Measurements from ENCODE around the gene FKRP.
A peak's percentile ranks its signal among the peaks of the same experiment; 100 is the strongest.
"Not testable (repeated sequence)": the region's sequence is repeated elsewhere in the genome, so short reads cannot be mapped to it uniquely, and the experiment has no call there.

FKRP gene

DNA sequence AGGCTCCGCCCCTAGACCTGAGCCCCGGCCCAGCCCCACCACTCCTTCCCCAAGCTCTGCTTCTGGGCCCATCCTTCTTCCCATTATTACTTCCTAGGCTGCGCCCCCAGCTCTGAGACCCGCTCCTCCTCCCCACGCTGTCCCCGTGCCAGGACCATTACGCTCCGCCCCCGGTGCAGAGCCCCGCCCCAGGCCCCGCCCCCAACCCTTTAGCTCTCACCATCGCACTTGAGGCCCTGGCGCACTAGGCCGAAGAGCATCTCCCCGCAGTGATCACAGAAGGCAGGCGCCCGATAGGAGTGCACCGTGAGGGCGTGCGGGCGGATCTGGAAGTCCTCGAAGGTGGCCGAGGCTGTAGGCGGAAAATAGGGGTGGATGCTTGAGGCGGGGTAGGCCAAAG lies 35.2 kb upstream of the FKRP start:
- Histone ChIP-seq H3K79me2 (ENCODE audit: low read length) (peaks cover 63% of the 10 kb centered on the region), H3K36me3 (replicated peaks; ENCODE audit: insufficient read depth, low read length) (0 out of 2 replicates have a peak, but pooled peaks cover 3% of the 10 kb centered on the region), H3K9me3 (replicated peaks; ENCODE audit: insufficient read depth, low read length) (no peaks in the 10 kb centered on the region), H3K4me2 (ENCODE audit: low read depth, low read length) (no peak overlapping the region), H4K20me1 (ENCODE audit: insufficient read depth, low read length) (no peaks in the 10 kb centered on the region), H3K9me2 (replicated peaks; ENCODE audit: insufficient read depth, low read length) (no peaks in the 10 kb centered on the region), H3K27me3 (replicated peaks; ENCODE audit: insufficient read depth, low read length) (no peaks in the 10 kb centered on the region), H3K4me1 (ENCODE audit: low read length) (no peaks in the 10 kb centered on the region), H3K27ac (ENCODE audit: low read length) (no peak overlapping the region), H2AFZ (ENCODE audit: low read length) (no peak overlapping the region), H3K9ac (ENCODE audit: low read length) (no peak overlapping the region), H3K4me3 (ENCODE audit: low read length) (no peak overlapping the region), H3F3A (ENCODE audit: insufficient read depth, low read length) (peaks cover 22% of the 10 kb centered on the region)
- DNase-seq, result no peak
- TF ChIP-seq EZH2 (optimal IDR thresholded peaks at IDR 0.05; ENCODE audit: low read depth, low read length), result no peak
- TF ChIP-seq, protein P1, sequence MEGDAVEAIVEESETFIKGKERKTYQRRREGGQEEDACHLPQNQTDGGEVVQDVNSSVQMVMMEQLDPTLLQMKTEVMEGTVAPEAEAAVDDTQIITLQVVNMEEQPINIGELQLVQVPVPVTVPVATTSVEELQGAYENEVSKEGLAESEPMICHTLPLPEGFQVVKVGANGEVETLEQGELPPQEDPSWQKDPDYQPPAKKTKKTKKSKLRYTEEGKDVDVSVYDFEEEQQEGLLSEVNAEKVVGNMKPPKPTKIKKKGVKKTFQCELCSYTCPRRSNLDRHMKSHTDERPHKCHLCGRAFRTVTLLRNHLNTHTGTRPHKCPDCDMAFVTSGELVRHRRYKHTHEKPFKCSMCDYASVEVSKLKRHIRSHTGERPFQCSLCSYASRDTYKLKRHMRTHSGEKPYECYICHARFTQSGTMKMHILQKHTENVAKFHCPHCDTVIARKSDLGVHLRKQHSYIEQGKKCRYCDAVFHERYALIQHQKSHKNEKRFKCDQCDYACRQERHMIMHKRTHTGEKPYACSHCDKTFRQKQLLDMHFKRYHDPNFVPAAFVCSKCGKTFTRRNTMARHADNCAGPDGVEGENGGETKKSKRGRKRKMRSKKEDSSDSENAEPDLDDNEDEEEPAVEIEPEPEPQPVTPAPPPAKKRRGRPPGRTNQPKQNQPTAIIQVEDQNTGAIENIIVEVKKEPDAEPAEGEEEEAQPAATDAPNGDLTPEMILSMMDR (IDR thresholded peaks at IDR 0.05; ENCODE audit: low read length), result no peak
- no peak for TF ChIP-seq EZH2phosphoT487 (IDR thresholded peaks at IDR 0.05; ENCODE audit: low read length)

DNA sequence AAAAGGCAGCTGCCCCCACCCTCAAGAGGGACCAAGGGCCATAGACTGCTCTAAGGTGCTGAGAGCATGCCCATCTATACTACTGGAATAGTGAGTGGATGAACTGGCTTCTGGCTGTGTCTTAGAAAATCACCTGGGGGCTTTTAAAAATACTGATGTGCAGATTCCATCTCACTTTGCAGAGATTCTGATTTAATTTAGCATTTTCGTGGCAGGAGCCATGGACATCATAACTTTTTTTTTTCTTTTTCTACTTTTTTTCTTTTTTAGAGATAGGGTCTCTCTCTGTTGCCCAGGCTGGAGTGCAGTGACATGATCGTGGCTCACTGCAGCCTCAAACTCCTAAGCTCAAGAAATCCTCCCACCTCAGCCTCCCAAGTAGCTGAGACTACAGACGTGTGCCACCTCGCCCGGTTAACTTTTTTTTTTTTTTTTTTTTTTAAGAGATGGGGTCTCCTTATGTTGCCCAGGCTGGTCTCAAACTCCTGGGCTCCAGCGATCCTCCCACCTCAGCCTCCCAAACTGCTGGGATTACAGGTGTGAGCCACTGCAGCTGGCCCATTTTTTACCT lies 33.0 kb upstream of the FKRP start:
- not testable (repeated sequence) for H3K4me3 ChIP-seq (ENCODE audit: low read length); H3K27me3 ChIP-seq (replicated peaks; ENCODE audit: insufficient read depth, low read length); H3K9me2 ChIP-seq (replicated peaks; ENCODE audit: insufficient read depth, low read length); H3K36me3 ChIP-seq (replicated peaks; ENCODE audit: insufficient read depth, low read length); H3K9me3 ChIP-seq (replicated peaks; ENCODE audit: insufficient read depth, low read length); H3K27ac ChIP-seq (ENCODE audit: low read length); H4K20me1 ChIP-seq (ENCODE audit: insufficient read depth, low read length); H3K9ac ChIP-seq (ENCODE audit: low read length); H2AFZ ChIP-seq (ENCODE audit: low read length); H3K4me1 ChIP-seq (ENCODE audit: low read length); DNase-seq
- Histone ChIP-seq H3F3A (ENCODE audit: insufficient read depth, low read length) (peaks cover 38% of the 10 kb centered on the region), H3K79me2 (ENCODE audit: low read length) (peaks cover 82% of the 10 kb centered on the region), H3K4me2 (ENCODE audit: low read depth, low read length) (peak overlapping the region; percentile 22; the same call in 1 of the 2 replicates)

DNA sequence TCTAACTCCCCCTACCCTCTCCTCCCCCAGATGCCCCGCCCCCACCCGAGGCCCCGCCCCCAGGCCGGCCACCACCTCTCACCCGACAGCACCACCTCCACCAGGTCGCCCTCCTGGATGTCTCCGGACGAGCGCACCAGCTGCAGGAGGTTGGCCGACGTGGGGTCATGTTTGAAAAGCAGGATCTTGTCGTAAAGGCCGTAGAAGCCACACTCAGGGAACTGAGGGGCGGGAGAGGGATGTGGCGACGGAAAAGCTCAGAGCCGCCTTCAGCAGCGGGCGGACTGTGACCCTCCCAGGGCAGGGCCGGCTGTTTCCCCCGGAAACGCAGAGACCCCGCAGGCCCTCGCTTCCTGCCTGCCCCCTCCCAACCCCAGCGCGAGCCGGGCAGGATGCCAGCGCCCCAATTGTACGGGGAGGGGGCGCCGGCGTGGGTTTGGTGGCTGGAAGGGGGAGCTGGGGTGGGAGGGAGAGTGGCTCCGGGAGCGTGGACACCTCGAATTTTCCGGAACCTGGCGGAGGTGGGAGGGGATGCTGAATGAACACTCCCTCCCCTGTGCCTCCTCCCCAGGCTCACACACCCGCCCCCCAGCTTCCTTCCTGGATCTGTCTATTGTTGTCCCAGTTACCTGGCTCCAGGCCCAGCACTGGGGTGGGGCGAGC lies 31.9 kb upstream of the FKRP start:
- H3K27me3 ChIP-seq (replicated peaks; ENCODE audit: insufficient read depth, low read length), result no peaks in the 10 kb centered on the region
- no peaks in the 10 kb centered on the region for H3K9me2 ChIP-seq (replicated peaks; ENCODE audit: insufficient read depth, low read length)
- H3K9me3 ChIP-seq (replicated peaks; ENCODE audit: insufficient read depth, low read length), result no peaks in the 10 kb centered on the region
- H3F3A ChIP-seq (ENCODE audit: insufficient read depth, low read length), result peaks cover 49% of the 10 kb centered on the region
- DNase-seq, result peak; percentile 83
- H3K79me2 ChIP-seq (ENCODE audit: low read length), result peaks cover 79% of the 10 kb centered on the region
- H3K4me1 ChIP-seq (ENCODE audit: low read length), result peaks cover 5% of the 10 kb centered on the region
- H3K4me2 ChIP-seq (ENCODE audit: low read depth, low read length), result peak overlapping the region; percentile 94
- TF ChIP-seq EZH2 (optimal IDR thresholded peaks at IDR 0.05; ENCODE audit: low read depth, low read length), result no peak
- TF ChIP-seq EZH2phosphoT487 (IDR thresholded peaks at IDR 0.05; ENCODE audit: low read length), result no peak
- TF ChIP-seq, protein P1 (IDR thresholded peaks at IDR 0.05; ENCODE audit: low read length), result no peak
- H3K4me3 ChIP-seq (ENCODE audit: low read length), result peak overlapping the region; percentile 98
- peak overlapping the region; percentile 44 for H2AFZ ChIP-seq (ENCODE audit: low read length)
- 0 out of 2 replicates have a peak, but pooled peaks cover 3% of the 10 kb centered on the region for H3K36me3 ChIP-seq (replicated peaks; ENCODE audit: insufficient read depth, low read length)
- H3K9ac ChIP-seq (ENCODE audit: low read length), result peak overlapping the region; percentile 96
- H3K27ac ChIP-seq (ENCODE audit: low read length), result peak overlapping the region; percentile 92
- no peaks in the 10 kb centered on the region for H4K20me1 ChIP-seq (ENCODE audit: insufficient read depth, low read length)

All from MM.1S (cell line).